Thymus (tissue), 11 donors: ENCODE data around the gene CDC25B. TPM values are rescaled to one million over a fixed set of nuclear protein-coding genes. Genes with fewer than 3 reads are reported as not detected.
A peak's percentile ranks its signal among the peaks of the same experiment; 100 is the strongest.

Source experiments
- DNase-seq, 9 donors: peaks; one replicate each; pipeline ENCODE4 v3.0.0-alpha.2; 2013; ENCODE audit warnings: low spot score in 9 of 9, low read depth in 6 of 9, missing footprints in 1 of 9
- H3K27ac ChIP-seq, 2 donors: one replicate each; pipeline ENCODE4 v1.5.1; 2013; ENCODE audit warnings: control low read depth in 1 of 2, low read depth in 1 of 2, low read length in 1 of 2, mild to moderate bottlenecking in 1 of 2, moderate library complexity in 1 of 2
- H3K27me3 ChIP-seq, 2 donors: one replicate each; pipeline ENCODE4 v1.5.1; 2013; ENCODE audit warnings: low read length in 1 of 2; ENCODE audit not compliant: control insufficient read depth in 2 of 2, insufficient read depth in 1 of 2
- H3K36me3 ChIP-seq, 2 donors: one replicate each; pipeline ENCODE4 v1.5.1; 2013; ENCODE audit warnings: low read length in 1 of 2, mild to moderate bottlenecking in 1 of 2, moderate library complexity in 1 of 2; ENCODE audit not compliant: control insufficient read depth in 2 of 2, insufficient read depth in 2 of 2
- H3K4me1 ChIP-seq, 2 donors: one replicate each; pipeline ENCODE4 v1.5.1; 2013; ENCODE audit warnings: low read length in 2 of 2; ENCODE audit not compliant: control insufficient read depth in 2 of 2, insufficient read depth in 2 of 2
- H3K4me3 ChIP-seq, 2 donors: one replicate each; pipeline ENCODE4 v1.5.1; 2013; ENCODE audit warnings: low read length in 2 of 2, control low read depth in 1 of 2, mild to moderate bottlenecking in 1 of 2
- H3K9me3 ChIP-seq, 2 donors: one replicate each; pipeline ENCODE4 v1.5.1; 2013; ENCODE audit warnings: low read length in 1 of 2, mild to moderate bottlenecking in 1 of 2; ENCODE audit not compliant: control insufficient read depth in 2 of 2, insufficient read depth in 1 of 2
- WGBS: extraction: QIAGEN DNeasy Blood & Tissue Kit; methylation state at CpG from one replicate; pipeline ENCODE4 v1.1.7; 2013; 5-methylcytosine and 5-hydroxymethylcytosine counted together
- polyA plus RNA-seq: library from polyadenylated mRNA; stranded (reverse); fragments of 200-250 nt; gene quantifications from one replicate; pipeline ENCODE4 v1.2.3, GENCODE V29; 2013
- total RNA-seq: library from RNA; stranded (reverse); fragments of 120-200 nt; gene quantifications from one replicate; pipeline ENCODE4 v1.2.4, GENCODE V29; 2013
- donor health status: healthy.

Gene CDC25B
- total and polyA plus RNA-seq, 2 donors = 21.1 to 56.4 TPM

GRCh38 chr20:3798908-3799248 is 2.8 kb downstream of the CDC25B start:
- H3K27me3 ChIP-seq = no peaks in the 10 kb centered on the region
- peak overlapping the region; percentile 84 to 95 for H3K27ac ChIP-seq
- H3K4me1 ChIP-seq = peaks cover 35 to 48% of the 10 kb centered on the region in 2 donors
- peaks cover 43 to 50% of the 10 kb centered on the region in 2 donors for H3K36me3 ChIP-seq
- DNase-seq = no peak
- 92% methylated on average over 3 of the region's 3 CpGs for WGBS
- peaks cover 0 to 3% of the 10 kb centered on the region in 2 donors for H3K9me3 ChIP-seq
- H3K4me3 ChIP-seq = no peak overlapping the region

- peaks cover 35 to 44% of the 10 kb centered on the region in 2 donors for H3K4me1 ChIP-seq
- H3K36me3 ChIP-seq = peaks cover 58 to 65% of the 10 kb centered on the region in 2 donors
- H3K27ac ChIP-seq = no peak overlapping the region
- H3K4me3 ChIP-seq = no peak overlapping the region
- no peaks in the 10 kb centered on the region for H3K27me3 ChIP-seq
- peaks cover 0 to 3% of the 10 kb centered on the region in 2 donors for H3K9me3 ChIP-seq
- DNase-seq = no peak
- 99% methylated on average over 18 of the region's 18 CpGs for WGBS
Measured at GRCh38 chr20:3800256-3800877, 4.3 kb downstream of the CDC25B start.

- DNase-seq = no peak
- 99% methylated on average over 8 of the region's 8 CpGs for WGBS
- Histone ChIP-seq H3K27me3 (no peaks in the 10 kb centered on the region), H3K27ac (no peak overlapping the region), H3K4me1 (peaks cover 35 to 40% of the 10 kb centered on the region in 2 donors), H3K4me3 (no peak overlapping the region), H3K9me3 (peaks cover 0 to 3% of the 10 kb centered on the region in 2 donors), H3K36me3 (peaks cover 63 to 70% of the 10 kb centered on the region in 2 donors)
Measured at GRCh38 chr20:3800878-3801260, 4.8 kb downstream of the CDC25B start.

GRCh38 chr20:3801299-3801698 is 5.2 kb downstream of the CDC25B start:
- Histone ChIP-seq H3K27me3 (no peaks in the 10 kb centered on the region), H3K4me1 (peaks cover 35 to 40% of the 10 kb centered on the region in 2 donors), H3K36me3 (peaks cover 66 to 74% of the 10 kb centered on the region in 2 donors), H3K9me3 (peaks cover 0 to 3% of the 10 kb centered on the region in 2 donors), H3K4me3 (no peak overlapping the region), H3K27ac (no peak overlapping the region)
- WGBS = 94% methylated on average over 4 of the region's 4 CpGs
- no peak for DNase-seq

GRCh38 chr20:3801846-3802245 is 5.7 kb downstream of the CDC25B start:
- H3K4me3 ChIP-seq = no peak overlapping the region
- peaks cover 66 to 74% of the 10 kb centered on the region in 2 donors for H3K36me3 ChIP-seq
- WGBS = 97% methylated on average over 13 of the region's 13 CpGs
- H3K27ac ChIP-seq = no peak overlapping the region
- peaks cover 31 to 36% of the 10 kb centered on the region in 2 donors for H3K4me1 ChIP-seq
- DNase-seq = no peak
- H3K27me3 ChIP-seq = no peaks in the 10 kb centered on the region
- peaks cover 0 to 3% of the 10 kb centered on the region in 2 donors for H3K9me3 ChIP-seq

GRCh38 chr20:3802524-3803239 is 6.6 kb downstream of the CDC25B start:
- peaks cover 23 to 35% of the 10 kb centered on the region in 2 donors for H3K4me1 ChIP-seq
- 97% methylated on average over 11 of the region's 11 CpGs for WGBS
- H3K27me3 ChIP-seq = no peaks in the 10 kb centered on the region
- peaks cover 66 to 71% of the 10 kb centered on the region in 2 donors for H3K36me3 ChIP-seq
- H3K27ac ChIP-seq = no peak overlapping the region
- peaks cover 0 to 3% of the 10 kb centered on the region in 2 donors for H3K9me3 ChIP-seq
- DNase-seq = no peak
- no peak overlapping the region for H3K4me3 ChIP-seq

- WGBS = 93% methylated on average over 14 of the region's 14 CpGs
- no peak overlapping the region for H3K27ac ChIP-seq
- peaks cover 66 to 71% of the 10 kb centered on the region in 2 donors for H3K36me3 ChIP-seq
- no peaks in the 10 kb centered on the region for H3K27me3 ChIP-seq
- peaks cover 17 to 34% of the 10 kb centered on the region in 2 donors for H3K4me1 ChIP-seq
- H3K4me3 ChIP-seq = no peak overlapping the region
- no peak for DNase-seq
- peaks cover 0 to 3% of the 10 kb centered on the region in 2 donors for H3K9me3 ChIP-seq
Measured at GRCh38 chr20:3803289-3803688, 7.2 kb downstream of the CDC25B start.

- WGBS = 87% methylated on average over 6 of the region's 6 CpGs
- H3K4me3 ChIP-seq = no peak overlapping the region
- DNase-seq = no peak
Measured at GRCh38 chr20:3803854-3804253, 7.7 kb downstream of the CDC25B start.

GRCh38 chr20:3804254-3804751 is 8.2 kb downstream of the CDC25B start:
- peaks cover 63 to 68% of the 10 kb centered on the region in 2 donors for H3K36me3 ChIP-seq
- peaks cover 7 to 24% of the 10 kb centered on the region in 2 donors for H3K4me1 ChIP-seq
- WGBS = 92% methylated on average over 11 of the region's 11 CpGs
- no peak overlapping the region for H3K4me3 ChIP-seq
- H3K27me3 ChIP-seq = no peaks in the 10 kb centered on the region
- H3K9me3 ChIP-seq = peaks cover 0 to 3% of the 10 kb centered on the region in 2 donors
- DNase-seq = no peak
- H3K27ac ChIP-seq = no peak overlapping the region

More at GRCh38 chr20:3803854-3804253, 7.7 kb downstream of the CDC25B start:
- H3K4me1 ChIP-seq = peaks cover 12 to 28% of the 10 kb centered on the region in 2 donors
- peaks cover 64 to 68% of the 10 kb centered on the region in 2 donors for H3K36me3 ChIP-seq
- H3K27ac ChIP-seq = no peak overlapping the region
- no peaks in the 10 kb centered on the region for H3K27me3 ChIP-seq
- H3K9me3 ChIP-seq = peaks cover 0 to 3% of the 10 kb centered on the region in 2 donors
